ENCODE results near the gene KRT26. TPM values are rescaled to one million over a fixed set of nuclear protein-coding genes. Genes with fewer than 3 reads are reported as not detected.

KRT26 gene
- polyA plus RNA-seq, 1 donor (not counting 4 experiments of a cell fraction or from before 2014, with no cell fraction given): not detected

GRCh38 chr17:40775945-40776344 is 3.9 kb upstream of the KRT26 start:
- Histone ChIP-seq H3K9me1 (ENCODE audit: control insufficient read depth, extremely low read depth, insufficient read depth, low read length) (no peaks in the 10 kb centered on the region), H3K36me3 (ENCODE audit: control insufficient read depth in 2 of 2, extremely low read depth in 1 of 2, insufficient read depth in 2 of 2, low read length in 2 of 2) (no peaks in the 10 kb centered on the region), H3K79me2 (ENCODE audit: control insufficient read depth, insufficient read depth, low read length) (no peaks in the 10 kb centered on the region), H3K27ac (ENCODE audit: control insufficient read depth, insufficient read depth, low read length) (no peak overlapping the region), H2AFZ (ENCODE audit: control insufficient read depth, low read length) (no peak overlapping the region), H3K9me3 (ENCODE audit: control insufficient read depth, low read depth, low read length) (no peaks in the 10 kb centered on the region), H3K4me1 (ENCODE audit: control insufficient read depth, extremely low read depth, insufficient read depth, low read length) (peaks cover 4% of the 10 kb centered on the region), H4K20me1 (ENCODE audit: control insufficient read depth, extremely low read depth, insufficient read depth, low read length) (no peaks in the 10 kb centered on the region), H3K4me3 (ENCODE audit: control insufficient read depth in 2 of 3, extremely low read depth in 1 of 3, insufficient read depth in 2 of 3, low read depth in 1 of 3, low read length in 3 of 3) (no peak overlapping the region), H3K27me3 (ENCODE audit: control insufficient read depth, extremely low read depth, insufficient read depth, low read length) (peaks cover 9% of the 10 kb centered on the region), H3K9ac (ENCODE audit: control insufficient read depth, extremely low read depth, insufficient read depth, low read length) (no peak overlapping the region), H3K4me2 (ENCODE audit: control insufficient read depth, extremely low read depth, insufficient read depth, low read depth, low read length) (no peak overlapping the region)
- FAIRE-seq (no peak), DNase-seq (ENCODE audit: low read depth, low spot score) (no peak)
- dilution Hi-C loops (cut with MboI; ENCODE audit: extremely low pct_ligation_motif_present, low sequenced_read_pairs): no loop called here
- TF ChIP-seq CTCF (optimal IDR thresholded peaks at IDR 0.05 in 1 of 3, IDR thresholded peaks at IDR 0.05 in 1 of 3, conservative IDR thresholded peaks at IDR 0.05 in 1 of 3; ENCODE audit: extremely low read depth in 1 of 3, insufficient read depth in 2 of 3, low read length in 3 of 3): no peak
- no peak for TF ChIP-seq EZH2 (IDR thresholded peaks at IDR 0.05; ENCODE audit: low read length)

- no peaks in the 10 kb centered on the region for H3K79me2 ChIP-seq (ENCODE audit: control insufficient read depth, insufficient read depth, low read length)
- dilution Hi-C loops (cut with MboI; ENCODE audit: extremely low pct_ligation_motif_present, low sequenced_read_pairs): no loop called here
- H3K27me3 ChIP-seq (ENCODE audit: control insufficient read depth, extremely low read depth, insufficient read depth, low read length): no peaks in the 10 kb centered on the region
- no peaks in the 10 kb centered on the region for H3K4me1 ChIP-seq (ENCODE audit: control insufficient read depth, extremely low read depth, insufficient read depth, low read length)
- H3K4me2 ChIP-seq (ENCODE audit: control insufficient read depth, extremely low read depth, insufficient read depth, low read depth, low read length): no peak overlapping the region
- no peak for DNase-seq (ENCODE audit: low read depth, low spot score)
- no peaks in the 10 kb centered on the region for H4K20me1 ChIP-seq (ENCODE audit: control insufficient read depth, extremely low read depth, insufficient read depth, low read length)
- FAIRE-seq: no peak
- H3K9me1 ChIP-seq (ENCODE audit: control insufficient read depth, extremely low read depth, insufficient read depth, low read length): no peaks in the 10 kb centered on the region
- no peak overlapping the region for H3K4me3 ChIP-seq (ENCODE audit: control insufficient read depth in 2 of 3, extremely low read depth in 1 of 3, insufficient read depth in 2 of 3, low read depth in 1 of 3, low read length in 3 of 3)
- TF ChIP-seq CTCF (optimal IDR thresholded peaks at IDR 0.05 in 1 of 3, IDR thresholded peaks at IDR 0.05 in 1 of 3, conservative IDR thresholded peaks at IDR 0.05 in 1 of 3; ENCODE audit: extremely low read depth in 1 of 3, insufficient read depth in 2 of 3, low read length in 3 of 3) (no peak), EZH2 (IDR thresholded peaks at IDR 0.05; ENCODE audit: low read length) (no peak)
- H2AFZ ChIP-seq (ENCODE audit: control insufficient read depth, low read length): no peak overlapping the region
- H3K27ac ChIP-seq (ENCODE audit: control insufficient read depth, insufficient read depth, low read length): no peak overlapping the region
- H3K36me3 ChIP-seq (ENCODE audit: control insufficient read depth in 2 of 2, extremely low read depth in 1 of 2, insufficient read depth in 2 of 2, low read length in 2 of 2): no peaks in the 10 kb centered on the region
- H3K9me3 ChIP-seq (ENCODE audit: control insufficient read depth, low read depth, low read length): no peaks in the 10 kb centered on the region
- H3K9ac ChIP-seq (ENCODE audit: control insufficient read depth, extremely low read depth, insufficient read depth, low read length): no peak overlapping the region
Measured at GRCh38 chr17:40765657-40766056, 6.3 kb downstream of the KRT26 start.

Measured in keratinocyte (primary cell).